Trophoblast cell (in vitro differentiated cells and primary cell): ENCODE data around the gene RTN4RL1.

Experiments
- DNase-seq, 2 donors: peaks; one replicate each; pipeline ENCODE4 v3.0.0-alpha.2; 2016
- H2AFZ ChIP-seq: 2 replicates; pipeline ENCODE4 v1.6.1; 2013; ENCODE audit warnings: low read length, moderate library complexity, mild to moderate bottlenecking; ENCODE audit not compliant: insufficient read depth, poor library complexity
- H2AK5ac ChIP-seq: 2 replicates; pipeline ENCODE4 v1.6.1; 2013; ENCODE audit warnings: mild to moderate bottlenecking, low read length
- H2BK120ac ChIP-seq: 2 replicates; pipeline ENCODE4 v1.6.1; 2013; ENCODE audit warnings: low read length, mild to moderate bottlenecking, moderate library complexity; ENCODE audit not compliant: insufficient read depth, poor library complexity
- H2BK12ac ChIP-seq: 2 replicates; pipeline ENCODE4 v1.6.1; 2013; ENCODE audit warnings: mild to moderate bottlenecking, low read length, moderate library complexity
- H2BK5ac ChIP-seq: 2 replicates; pipeline ENCODE4 v1.6.1; 2013; ENCODE audit warnings: low read length, low read depth, moderate library complexity, mild to moderate bottlenecking; ENCODE audit not compliant: poor library complexity
- H3K14ac ChIP-seq: 2 replicates; pipeline ENCODE4 v1.6.1; 2013; ENCODE audit warnings: mild to moderate bottlenecking, low read length
- H3K18ac ChIP-seq: 2 replicates; pipeline ENCODE4 v1.6.1; 2013; ENCODE audit warnings: mild to moderate bottlenecking, low read length
- H3K23ac ChIP-seq: 2 replicates; pipeline ENCODE4 v1.6.1; 2013; ENCODE audit warnings: low read length
- H3K27ac ChIP-seq: 2 replicates; pipeline ENCODE4 v1.5.1; 2013; ENCODE audit warnings: low read depth, mild to moderate bottlenecking, inconsistent platforms, low read length, moderate library complexity
- H3K27me3 ChIP-seq: 2 replicates; pipeline ENCODE4 v1.6.1; 2013; ENCODE audit warnings: inconsistent platforms, mild to moderate bottlenecking, low read length, moderate library complexity; ENCODE audit not compliant: insufficient read depth
- H3K36me3 ChIP-seq, 2 experiments: 1 replicate in 1 of 2; 2 replicates in 1 of 2; pipeline ENCODE4 v1.6.1; 2013; ENCODE audit warnings: low read length in 2 of 2, mild to moderate bottlenecking in 2 of 2, moderate library complexity in 1 of 2; ENCODE audit not compliant: insufficient read depth in 2 of 2, control insufficient read depth in 1 of 2
- H3K4ac ChIP-seq: 2 replicates; pipeline ENCODE4 v1.6.1; 2013; ENCODE audit warnings: low read depth, mild to moderate bottlenecking, low read length, moderate library complexity
- H3K4me1 ChIP-seq, 2 experiments: 1 replicate in 1 of 2; 2 replicates in 1 of 2; pipeline ENCODE4 v1.6.1; 2013; ENCODE audit warnings: low read length in 2 of 2, mild to moderate bottlenecking in 2 of 2, moderate library complexity in 1 of 2; ENCODE audit not compliant: insufficient read depth in 2 of 2, control insufficient read depth in 1 of 2
- H3K4me2 ChIP-seq: 2 replicates; pipeline ENCODE4 v1.6.1; 2013; ENCODE audit warnings: inconsistent platforms, mild to moderate bottlenecking, low read length, moderate library complexity
- H3K4me3 ChIP-seq: 2 replicates; pipeline ENCODE4 v1.5.1; 2013; ENCODE audit warnings: mild to moderate bottlenecking, low read depth, low read length, inconsistent platforms
- H3K79me1 ChIP-seq: one replicate; pipeline ENCODE4 v1.6.1; 2013; ENCODE audit warnings: low read length
- H3K79me2 ChIP-seq: 2 replicates; pipeline ENCODE4 v1.6.1; 2013; ENCODE audit warnings: low read length, mild to moderate bottlenecking; ENCODE audit not compliant: control insufficient read depth, insufficient read depth, poor library complexity
- H3K9ac ChIP-seq: 2 replicates; pipeline ENCODE4 v1.6.1; 2013; ENCODE audit warnings: mild to moderate bottlenecking, low read length
- H3K9me3 ChIP-seq: 2 replicates; pipeline ENCODE4 v1.6.1; 2013; ENCODE audit warnings: low read depth, mild to moderate bottlenecking, control low read depth, inconsistent platforms, low read length; ENCODE audit not compliant: insufficient read depth
- H4K12ac ChIP-seq: 2 replicates; pipeline ENCODE4 v1.6.1; 2013; ENCODE audit warnings: low read depth, mild to moderate bottlenecking, low read length, moderate library complexity
- H4K8ac ChIP-seq: 2 replicates; pipeline ENCODE4 v1.6.1; 2013; ENCODE audit warnings: low read depth, mild to moderate bottlenecking, low read length, moderate library complexity
- H4K91ac ChIP-seq: one replicate; pipeline ENCODE4 v1.6.1; 2013; ENCODE audit warnings: low read depth, mild to moderate bottlenecking, low read length, moderate library complexity
- WGBS: extraction: QIAGEN DNeasy Blood & Tissue Kit; methylation state at CpG from one replicate; pipeline ENCODE4 v1.1.7; 2013; ENCODE audit warnings: missing lambda C conversion rate; ENCODE audit not compliant: insufficient read length, insufficient coverage; ENCODE audit errors: extremely low coverage; 5-methylcytosine and 5-hydroxymethylcytosine counted together

The RTN4RL1 gene

GRCh38 chr17:1999557-2000251 lies 25.4 kb downstream of the RTN4RL1 start:
- Histone ChIP-seq H2BK120ac (no peak overlapping the region), H3K14ac (no peak overlapping the region), H3K9me3 (no peaks in the 10 kb centered on the region), H3K4me2 (no peak overlapping the region), H2AK5ac (no peak overlapping the region), H3K18ac (no peak overlapping the region), H2AFZ (no peak overlapping the region), H3K4ac (no peak overlapping the region), H3K36me3 (no peaks in the 10 kb centered on the region), H3K23ac (no peak overlapping the region), H4K12ac (no peak overlapping the region), H3K27ac (peak overlapping the region; percentile 16), H3K9ac (no peak overlapping the region), H3K27me3 (peaks cover 6% of the 10 kb centered on the region), H3K4me3 (no peak overlapping the region), H3K79me1 (no peaks in the 10 kb centered on the region), H3K79me2 (no peaks in the 10 kb centered on the region), H3K4me1 (peaks cover 10 to 16% of the 10 kb centered on the region in 2 experiments), H2BK12ac (no peak overlapping the region), H4K91ac (no peak overlapping the region), H4K8ac (no peak overlapping the region), H2BK5ac (no peak overlapping the region)
- no CpG with 5 or more reads among the region's 13 CpGs for WGBS
- no peak for DNase-seq

- Histone ChIP-seq H3K27ac (no peak overlapping the region), H3K79me2 (no peaks in the 10 kb centered on the region), H2BK120ac (peak overlapping the region; percentile 67), H3K4me2 (peak overlapping the region; percentile 61), H3K4me3 (no peak overlapping the region), H3K79me1 (no peaks in the 10 kb centered on the region), H4K12ac (no peak overlapping the region), H4K91ac (peak overlapping the region; percentile 60), H3K36me3 (no peaks in the 10 kb centered on the region), H3K9me3 (no peaks in the 10 kb centered on the region), H2AFZ (peak overlapping the region; percentile 50), H2AK5ac (no peak overlapping the region), H3K4ac (no peak overlapping the region), H3K4me1 (peaks cover 10 to 16% of the 10 kb centered on the region in 2 experiments), H3K9ac (no peak overlapping the region), H2BK12ac (no peak overlapping the region), H3K27me3 (peaks cover 6% of the 10 kb centered on the region), H3K18ac (no peak overlapping the region), H4K8ac (peak overlapping the region; percentile 23), H3K23ac (no peak overlapping the region), H3K14ac (peak overlapping the region; percentile 26), H2BK5ac (no peak overlapping the region)
- no CpG with 5 or more reads among the region's 92 CpGs for WGBS
- DNase-seq = no peak
Observed at GRCh38 chr17:1997927-1998742, 27.0 kb downstream of the RTN4RL1 start.

GRCh38 chr17:1997289-1997926 lies 27.7 kb downstream of the RTN4RL1 start:
- no peak overlapping the region for H2BK120ac ChIP-seq
- H3K79me1 ChIP-seq = no peaks in the 10 kb centered on the region
- H4K12ac ChIP-seq = no peak overlapping the region
- no peak overlapping the region for H3K4ac ChIP-seq
- no peak overlapping the region for H3K9ac ChIP-seq
- H2BK5ac ChIP-seq = no peak overlapping the region
- H3K4me2 ChIP-seq = peak overlapping the region; percentile 38
- no peaks in the 10 kb centered on the region for H3K9me3 ChIP-seq
- no peak overlapping the region for H4K8ac ChIP-seq
- no peak overlapping the region for H2BK12ac ChIP-seq
- H3K23ac ChIP-seq = no peak overlapping the region
- peaks cover 10 to 16% of the 10 kb centered on the region in 2 experiments for H3K4me1 ChIP-seq
- peaks cover 6% of the 10 kb centered on the region for H3K27me3 ChIP-seq
- no peak overlapping the region for H3K14ac ChIP-seq
- DNase-seq = no peak
- no peaks in the 10 kb centered on the region for H3K36me3 ChIP-seq
- H4K91ac ChIP-seq = peak overlapping the region; percentile 60
- H3K18ac ChIP-seq = no peak overlapping the region
- no peak overlapping the region for H3K4me3 ChIP-seq
- peak overlapping the region; percentile 39 for H2AFZ ChIP-seq
- no peaks in the 10 kb centered on the region for H3K79me2 ChIP-seq
- no peak overlapping the region for H3K27ac ChIP-seq
- H2AK5ac ChIP-seq = no peak overlapping the region
- no CpG with 5 or more reads among the region's 22 CpGs for WGBS

GRCh38 chr17:1996800-1997288 lies 28.3 kb downstream of the RTN4RL1 start:
- no peak overlapping the region for H2AFZ ChIP-seq
- H2AK5ac ChIP-seq = no peak overlapping the region
- WGBS = no CpG with 5 or more reads among the region's 9 CpGs
- no peak overlapping the region for H4K12ac ChIP-seq
- DNase-seq = no peak
- peaks cover 6% of the 10 kb centered on the region for H3K27me3 ChIP-seq
- no peaks in the 10 kb centered on the region for H3K79me1 ChIP-seq
- H3K14ac ChIP-seq = no peak overlapping the region
- no peak overlapping the region for H3K27ac ChIP-seq
- H3K18ac ChIP-seq = no peak overlapping the region
- no peaks in the 10 kb centered on the region for H3K9me3 ChIP-seq
- no peak overlapping the region for H3K23ac ChIP-seq
- H3K4me2 ChIP-seq = no peak overlapping the region
- no peak overlapping the region for H2BK12ac ChIP-seq
- H3K9ac ChIP-seq = no peak overlapping the region
- no peak overlapping the region for H2BK5ac ChIP-seq
- no peak overlapping the region for H2BK120ac ChIP-seq
- H4K8ac ChIP-seq = no peak overlapping the region
- H4K91ac ChIP-seq = no peak overlapping the region
- H3K4ac ChIP-seq = no peak overlapping the region
- H3K36me3 ChIP-seq = no peaks in the 10 kb centered on the region
- H3K4me1 ChIP-seq = peaks cover 10 to 16% of the 10 kb centered on the region in 2 experiments
- H3K4me3 ChIP-seq = no peak overlapping the region
- H3K79me2 ChIP-seq = no peaks in the 10 kb centered on the region
